ENCODE results near the gene MYH6. TPM values are rescaled to one million over a fixed set of nuclear protein-coding genes. Genes with fewer than 3 reads are reported as not detected.

MYH6 gene
- total and polyA plus RNA-seq, 2 donors (not counting 1 experiment from before 2014, with no cell fraction given) = not detected

- H3K36me3 ChIP-seq (replicated peaks in 1 of 2; ENCODE audit: control extremely low read depth in 1 of 2, control insufficient read depth in 1 of 2, extremely low read depth in 1 of 2, insufficient read depth in 2 of 2, low read length in 1 of 2) = no peaks in the 10 kb centered on the region
- Mint-ChIP-seq H3K4me3 (no peak overlapping the region), H3K9me3 (ENCODE audit: insufficient read depth) (no peaks in the 10 kb centered on the region), H3K27me3 (peaks cover 58% of the 10 kb centered on the region), H3K27ac (no peak overlapping the region), H3K4me1 (no peaks in the 10 kb centered on the region)
- POLR2A ChIA-PET = no interaction called here
- no peak overlapping the region for H3K4me3 ChIP-seq (ENCODE audit: control extremely low read depth in 1 of 5, extremely low read depth in 1 of 5, insufficient read depth in 1 of 5, low read depth in 2 of 5, low read length in 4 of 5)
- no peaks in the 10 kb centered on the region for H3K4me1 ChIP-seq (ENCODE audit: control insufficient read depth in 2 of 2, insufficient read depth in 2 of 2, low read length in 2 of 2)
- CTCF ChIA-PET = no interaction called here
- intact Hi-C loops (cut with micrococcal nuclease) = no loop called here
- no peaks in the 10 kb centered on the region for H3K79me2 ChIP-seq (ENCODE audit: control insufficient read depth, insufficient read depth, low read length)
- H4K20me1 ChIP-seq (ENCODE audit: control insufficient read depth, insufficient read depth, low read length, poor library complexity, severe bottlenecking) = no peaks in the 10 kb centered on the region
- no peak overlapping the region for H3K9ac ChIP-seq (ENCODE audit: low read length)
- H3K4me2 ChIP-seq (replicated peaks; ENCODE audit: low read depth, low read length, poor library complexity, severe bottlenecking) = no peak overlapping the region
- ATAC-seq (ENCODE audit: low read depth) (no peak), DNase-seq (no peak)
- TF ChIP-seq EZH2 (IDR thresholded peaks at IDR 0.05; ENCODE audit: borderline replicate concordance, insufficient read depth, low read depth, low read length, poor library complexity, severe bottlenecking) = no peak
- TF ChIP-seq, protein P1, sequence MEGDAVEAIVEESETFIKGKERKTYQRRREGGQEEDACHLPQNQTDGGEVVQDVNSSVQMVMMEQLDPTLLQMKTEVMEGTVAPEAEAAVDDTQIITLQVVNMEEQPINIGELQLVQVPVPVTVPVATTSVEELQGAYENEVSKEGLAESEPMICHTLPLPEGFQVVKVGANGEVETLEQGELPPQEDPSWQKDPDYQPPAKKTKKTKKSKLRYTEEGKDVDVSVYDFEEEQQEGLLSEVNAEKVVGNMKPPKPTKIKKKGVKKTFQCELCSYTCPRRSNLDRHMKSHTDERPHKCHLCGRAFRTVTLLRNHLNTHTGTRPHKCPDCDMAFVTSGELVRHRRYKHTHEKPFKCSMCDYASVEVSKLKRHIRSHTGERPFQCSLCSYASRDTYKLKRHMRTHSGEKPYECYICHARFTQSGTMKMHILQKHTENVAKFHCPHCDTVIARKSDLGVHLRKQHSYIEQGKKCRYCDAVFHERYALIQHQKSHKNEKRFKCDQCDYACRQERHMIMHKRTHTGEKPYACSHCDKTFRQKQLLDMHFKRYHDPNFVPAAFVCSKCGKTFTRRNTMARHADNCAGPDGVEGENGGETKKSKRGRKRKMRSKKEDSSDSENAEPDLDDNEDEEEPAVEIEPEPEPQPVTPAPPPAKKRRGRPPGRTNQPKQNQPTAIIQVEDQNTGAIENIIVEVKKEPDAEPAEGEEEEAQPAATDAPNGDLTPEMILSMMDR (IDR thresholded peaks at IDR 0.05) = no peak
- peaks cover 0 to 7% (median 2%) of the 10 kb centered on the region in 4 experiments for H3K27me3 ChIP-seq (replicated peaks in 1 of 4; ENCODE audit: control extremely low read depth in 1 of 4, control insufficient read depth in 3 of 4, insufficient read depth in 4 of 4, low read length in 3 of 4)
- no peak overlapping the region for H2AFZ ChIP-seq (ENCODE audit: insufficient read depth, low read depth, low read length, poor library complexity, severe bottlenecking)
- 85% methylated on average over 7 of the region's 16 CpGs for WGBS (ENCODE audit: insufficient coverage)
- H3K9me3 ChIP-seq (ENCODE audit: control extremely low read depth in 1 of 3, control insufficient read depth in 2 of 3, insufficient read depth in 1 of 3, low read length in 2 of 3) = no peaks in the 10 kb centered on the region
- H3K27ac ChIP-seq (ENCODE audit: low read length in 2 of 2) = no peak overlapping the region
Observed at GRCh38 chr14:23413681-23414080, 5.6 kb upstream of the MYH6 start.

- no peaks in the 10 kb centered on the region for H3K4me1 ChIP-seq (ENCODE audit: control insufficient read depth in 2 of 2, insufficient read depth in 2 of 2, low read length in 2 of 2)
- no peak for ATAC-seq (ENCODE audit: low read depth)
- Mint-ChIP-seq H3K4me3 (no peak overlapping the region), H3K27me3 (peaks cover 65% of the 10 kb centered on the region), H3K27ac (no peak overlapping the region), H3K4me1 (peaks cover 5% of the 10 kb centered on the region), H3K9me3 (ENCODE audit: insufficient read depth) (no peaks in the 10 kb centered on the region)
- no peaks in the 10 kb centered on the region for H3K9me3 ChIP-seq (ENCODE audit: control extremely low read depth in 1 of 3, control insufficient read depth in 2 of 3, insufficient read depth in 1 of 3, low read length in 2 of 3)
- H3K4me2 ChIP-seq (replicated peaks; ENCODE audit: low read depth, low read length, poor library complexity, severe bottlenecking) = no peak overlapping the region
- no peak for DNase-seq
- no peak overlapping the region for H3K27ac ChIP-seq (ENCODE audit: low read length in 2 of 2)
- no peaks in the 10 kb centered on the region for H3K36me3 ChIP-seq (replicated peaks in 1 of 2; ENCODE audit: control extremely low read depth in 1 of 2, control insufficient read depth in 1 of 2, extremely low read depth in 1 of 2, insufficient read depth in 2 of 2, low read length in 1 of 2)
- no peaks in the 10 kb centered on the region for H4K20me1 ChIP-seq (ENCODE audit: control insufficient read depth, insufficient read depth, low read length, poor library complexity, severe bottlenecking)
- no peaks in the 10 kb centered on the region for H3K79me2 ChIP-seq (ENCODE audit: control insufficient read depth, insufficient read depth, low read length)
- no peak for TF ChIP-seq EZH2 (IDR thresholded peaks at IDR 0.05; ENCODE audit: borderline replicate concordance, insufficient read depth, low read depth, low read length, poor library complexity, severe bottlenecking)
- TF ChIP-seq, protein P1 (IDR thresholded peaks at IDR 0.05) = no peak
- POLR2A ChIA-PET = no interaction called here
- CTCF ChIA-PET = no interaction called here
- intact Hi-C loops (cut with micrococcal nuclease) = no loop called here
- no peak overlapping the region for H3K9ac ChIP-seq (ENCODE audit: low read length)
- H3K4me3 ChIP-seq (ENCODE audit: control extremely low read depth in 1 of 5, extremely low read depth in 1 of 5, insufficient read depth in 1 of 5, low read depth in 2 of 5, low read length in 4 of 5) = no peak overlapping the region
- H2AFZ ChIP-seq (ENCODE audit: insufficient read depth, low read depth, low read length, poor library complexity, severe bottlenecking) = no peak overlapping the region
- peaks cover 0 to 21% (median 8%) of the 10 kb centered on the region in 4 experiments for H3K27me3 ChIP-seq (replicated peaks in 1 of 4; ENCODE audit: control extremely low read depth in 1 of 4, control insufficient read depth in 3 of 4, insufficient read depth in 4 of 4, low read length in 3 of 4)
- 87% methylated on average over 12 of the region's 14 CpGs for WGBS (ENCODE audit: insufficient coverage)
Observed at GRCh38 chr14:23411563-23412525, 3.8 kb upstream of the MYH6 start.
